HG03108 (cell line): ENCODE results near the gene ITGB3.
"Not testable (repeated sequence)": the region's sequence is repeated elsewhere in the genome, so short reads cannot be mapped to it uniquely, and the experiment has no call there.

ENCODE experiments used
- ATAC-seq: cut with Tn5 transposase; IDR thresholded peaks from one replicate; pipeline ENCODE4 v1.9.1; 2021; ENCODE audit warnings: moderate library complexity; ENCODE audit not compliant: unreplicated experiment

Gene ITGB3

GRCh38 chr17:47243737-47244598 lies 9.7 kb upstream of the ITGB3 start:
- ATAC-seq: no peak

DNA sequence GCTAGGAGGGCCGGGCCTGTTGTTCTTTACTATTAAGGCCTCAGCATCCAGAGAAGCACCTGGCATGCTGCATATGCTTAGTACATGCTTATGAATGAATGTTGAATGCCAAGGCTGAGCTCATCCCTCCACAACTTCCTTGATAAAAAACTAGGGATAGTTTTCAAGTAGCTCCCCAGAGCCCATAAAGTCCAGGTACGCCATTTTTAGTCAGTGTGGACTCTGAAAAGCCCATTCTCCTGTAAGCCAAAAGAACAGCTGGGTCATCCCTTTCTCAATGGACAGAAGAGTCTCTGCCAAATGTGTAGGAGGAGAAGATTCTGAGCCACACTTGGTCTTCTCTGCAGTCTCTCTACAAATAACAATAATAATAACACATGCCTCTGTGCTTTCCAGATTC lies 8.9 kb upstream of the ITGB3 start:
- ATAC-seq: no peak

- ATAC-seq: no peak
Observed at GRCh38 chr17:47246120-47246519, 7.5 kb upstream of the ITGB3 start.

- no peak for ATAC-seq
Observed at GRCh38 chr17:47250855-47251254, 2.8 kb upstream of the ITGB3 start.

- no peak for ATAC-seq
Observed at GRCh38 chr17:47251421-47251940, 2.1 kb upstream of the ITGB3 start.

- ATAC-seq: no peak
Observed at GRCh38 chr17:47252209-47252608, 1.4 kb upstream of the ITGB3 start.

- ATAC-seq: no peak
Observed at GRCh38 chr17:47252766-47253512, 688 bp upstream of the ITGB3 start.

GRCh38 chr17:47254403-47254943 lies 846 bp downstream of the ITGB3 start:
- ATAC-seq: no peak

GRCh38 chr17:47257651-47258339 lies 4.2 kb downstream of the ITGB3 start:
- ATAC-seq: no peak

GRCh38 chr17:47262586-47262985 lies 9.0 kb downstream of the ITGB3 start:
- no peak for ATAC-seq

GRCh38 chr17:47264166-47264565 lies 10.5 kb downstream of the ITGB3 start:
- ATAC-seq: no peak

GRCh38 chr17:47265983-47266541 lies 12.4 kb downstream of the ITGB3 start:
- ATAC-seq: no peak

- ATAC-seq: no peak
Observed at GRCh38 chr17:47266782-47267181, 13.2 kb downstream of the ITGB3 start.

- ATAC-seq: no peak
Observed at GRCh38 chr17:47267354-47267828, 13.8 kb downstream of the ITGB3 start.

DNA sequence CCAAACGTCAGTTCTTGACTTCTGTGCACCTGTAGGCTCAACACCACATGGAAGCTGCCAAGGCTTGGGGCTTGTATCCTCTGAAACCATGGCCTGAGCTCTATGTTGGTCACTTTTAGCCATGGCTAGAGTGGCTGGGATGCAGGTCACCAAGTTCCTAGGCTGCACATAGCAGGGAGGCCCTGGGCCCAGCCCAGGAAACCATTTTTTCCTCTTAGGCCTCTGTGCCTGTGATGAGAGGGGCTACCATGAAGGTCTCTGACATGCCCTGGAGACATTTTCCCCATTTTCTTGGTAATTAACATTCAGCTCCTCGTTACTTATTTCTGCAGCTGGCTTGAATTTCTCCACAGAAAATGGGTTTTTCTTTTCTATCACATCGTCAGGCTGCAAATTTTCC lies 15.3 kb downstream of the ITGB3 start:
- ATAC-seq: not testable (repeated sequence)

GRCh38 chr17:47269561-47270280 lies 16.1 kb downstream of the ITGB3 start:
- not testable (repeated sequence) for ATAC-seq

- ATAC-seq: no peak
Observed at GRCh38 chr17:47270946-47271705, 17.5 kb downstream of the ITGB3 start.

- no peak for ATAC-seq
Observed at GRCh38 chr17:47272491-47272890, 18.9 kb downstream of the ITGB3 start.

GRCh38 chr17:47273245-47273644 lies 19.6 kb downstream of the ITGB3 start:
- ATAC-seq: no peak
